ENCODE results near the gene JPH3. TPM values are rescaled to one million over a fixed set of nuclear protein-coding genes. Genes with fewer than 3 reads are reported as not detected.
"Not testable (repeated sequence)": the region's sequence is repeated elsewhere in the genome, so short reads cannot be mapped to it uniquely, and the experiment has no call there.

Gene JPH3
- polyA plus RNA-seq, 12 donors = 0.26 to 3.1 (median 0.44) TPM; not detected in 2

GRCh38 chr16:87713451-87714229, 111.3 kb downstream of the JPH3 start:
- no peak for DNase-seq

GRCh38 chr16:87715231-87715630, 112.9 kb downstream of the JPH3 start:
- no peak for DNase-seq

GRCh38 chr16:87715658-87716057, 113.3 kb downstream of the JPH3 start:
- no peak for DNase-seq

GRCh38 chr16:87718831-87719230, 116.5 kb downstream of the JPH3 start:
- not testable (repeated sequence) for DNase-seq

- DNase-seq = no peak
Observed at GRCh38 chr16:87720446-87720845, 118.1 kb downstream of the JPH3 start.

GRCh38 chr16:87721622-87722585, 119.6 kb downstream of the JPH3 start:
- no peak for DNase-seq

- DNase-seq = no peak
Observed at GRCh38 chr16:87722590-87723225, 120.4 kb downstream of the JPH3 start.

GRCh38 chr16:87723226-87723623, 120.9 kb downstream of the JPH3 start:
- peak; percentile 48 for DNase-seq

- no peak for DNase-seq
Observed at GRCh38 chr16:87724490-87725291, 122.4 kb downstream of the JPH3 start.

GRCh38 chr16:87725596-87726235, 123.4 kb downstream of the JPH3 start:
- DNase-seq = no peak

GRCh38 chr16:87726577-87726976, 124.3 kb downstream of the JPH3 start:
- not testable (repeated sequence) for DNase-seq

- no peak for DNase-seq
Observed at GRCh38 chr16:87727346-87727745, 125.0 kb downstream of the JPH3 start.

- DNase-seq = no peak
Observed at GRCh38 chr16:87728026-87728425, 125.7 kb downstream of the JPH3 start.

- DNase-seq = no peak
Observed at GRCh38 chr16:87729266-87729954, 127.1 kb downstream of the JPH3 start.

- no peak for DNase-seq
Observed at GRCh38 chr16:87731607-87732006, 129.3 kb downstream of the JPH3 start.

- DNase-seq = no peak
Observed at GRCh38 chr16:87733190-87733589, 130.9 kb downstream of the JPH3 start.

GRCh38 chr16:87734644-87735043, 132.3 kb downstream of the JPH3 start:
- DNase-seq = no peak

GRCh38 chr16:87735270-87736007, 133.1 kb downstream of the JPH3 start:
- peak; percentile 9 for DNase-seq

- no peak for DNase-seq
Observed at GRCh38 chr16:87736008-87736382, 133.7 kb downstream of the JPH3 start.

GRCh38 chr16:87739801-87740200, 137.5 kb downstream of the JPH3 start:
- DNase-seq = no peak

Data from muscle of arm (tissue), 12 donors.